HG03442 (cell line): Measurements from ENCODE around the gene PIK3AP1.
"Not testable (repeated sequence)": the region's sequence is repeated elsewhere in the genome, so short reads cannot be mapped to it uniquely, and the experiment has no call there.

ENCODE experiments used
- ATAC-seq: cut with Tn5 transposase; IDR thresholded peaks from one replicate; pipeline ENCODE4 v1.9.1; 2021; ENCODE audit warnings: mild to moderate bottlenecking, moderate library complexity; ENCODE audit not compliant: unreplicated experiment

PIK3AP1 gene

DNA sequence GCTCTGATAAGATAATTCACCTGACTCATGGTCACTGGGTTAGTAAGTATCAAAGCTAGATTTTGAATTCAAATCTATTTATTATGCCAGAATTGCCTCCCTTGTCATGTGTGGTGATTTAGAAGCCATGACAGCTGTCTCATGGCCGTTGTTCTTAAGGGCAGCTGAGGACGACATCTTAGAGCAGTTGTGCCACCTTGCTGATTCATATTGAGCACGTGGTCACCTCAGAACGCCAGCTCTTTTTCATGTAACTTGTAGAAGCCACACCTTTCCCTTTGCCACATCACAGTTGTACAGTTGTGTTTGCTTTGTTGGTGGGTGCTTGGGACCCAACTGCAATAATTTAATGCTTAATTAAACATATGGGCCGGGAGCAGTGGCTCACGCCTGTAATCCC is 4.3 kb upstream of the PIK3AP1 start:
- no peak for ATAC-seq

DNA sequence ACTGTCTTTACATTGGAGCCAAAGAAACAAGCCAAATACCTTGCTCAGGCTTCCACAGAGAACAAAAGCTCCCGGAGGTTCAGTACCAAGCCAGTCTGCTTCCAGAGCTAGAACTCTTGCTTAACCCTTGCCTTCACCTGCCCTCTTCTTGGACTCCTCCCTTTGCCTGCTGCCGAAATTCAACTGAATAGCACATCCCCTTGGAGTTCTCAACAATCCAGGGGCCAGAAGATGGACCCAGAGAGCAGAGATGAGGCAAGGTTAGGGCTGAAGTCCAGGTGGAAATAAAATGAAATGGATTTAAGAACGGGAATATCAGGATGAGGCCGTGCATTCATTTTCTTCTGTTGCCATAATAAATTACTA is 876 bp upstream of the PIK3AP1 start:
- ATAC-seq: no peak

DNA sequence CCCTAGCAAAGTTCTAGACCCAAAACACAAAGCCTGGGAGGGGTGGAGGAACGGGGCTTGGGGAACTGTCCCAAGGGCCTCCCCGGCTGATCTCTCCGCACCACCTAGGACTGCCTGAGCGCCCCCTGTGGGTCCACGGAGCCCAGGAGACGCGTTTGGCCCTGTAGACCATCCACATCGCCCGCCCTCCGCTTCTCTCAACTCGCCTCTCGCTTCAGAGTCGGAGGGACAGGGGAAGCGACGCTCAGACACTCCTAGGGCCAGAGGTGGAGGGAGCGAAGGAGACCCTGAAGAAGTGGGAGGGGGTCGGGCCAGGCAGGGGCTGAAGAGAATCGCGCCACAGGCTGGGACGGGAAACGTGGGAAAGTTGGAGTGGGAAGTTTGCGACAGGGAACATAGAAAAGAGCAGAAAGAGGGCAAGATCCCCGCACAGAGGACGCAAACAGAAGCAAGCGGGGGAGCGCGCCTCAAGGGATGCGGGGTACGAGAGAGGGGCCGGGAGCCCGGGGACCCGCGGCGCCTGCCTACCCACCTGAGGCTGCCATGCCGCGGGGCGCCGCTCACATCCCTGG is 378 bp downstream of the PIK3AP1 start:
- ATAC-seq: peak; percentile 56

DNA sequence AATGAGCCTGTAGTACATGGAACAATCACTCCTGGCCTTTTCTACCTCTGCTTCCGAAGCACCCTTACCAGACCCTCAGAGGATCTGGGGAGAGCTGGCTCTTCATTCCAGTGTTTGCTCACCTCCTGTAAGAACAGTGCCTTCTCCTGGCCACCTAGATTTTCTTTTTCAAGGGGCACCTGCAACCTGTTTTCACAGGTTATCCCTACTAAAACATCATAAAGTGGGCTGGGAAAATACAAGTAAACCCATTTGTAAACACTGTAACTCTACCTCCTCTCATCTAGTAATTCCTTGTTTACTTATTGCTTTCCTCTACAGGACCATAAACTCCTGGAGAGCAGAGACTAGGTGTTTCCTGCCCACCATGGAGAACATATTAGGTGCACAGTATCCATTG is 1.1 kb downstream of the PIK3AP1 start:
- ATAC-seq: no peak

GRCh38 chr10:96718304-96718990 is 1.9 kb downstream of the PIK3AP1 start:
- no peak for ATAC-seq

DNA sequence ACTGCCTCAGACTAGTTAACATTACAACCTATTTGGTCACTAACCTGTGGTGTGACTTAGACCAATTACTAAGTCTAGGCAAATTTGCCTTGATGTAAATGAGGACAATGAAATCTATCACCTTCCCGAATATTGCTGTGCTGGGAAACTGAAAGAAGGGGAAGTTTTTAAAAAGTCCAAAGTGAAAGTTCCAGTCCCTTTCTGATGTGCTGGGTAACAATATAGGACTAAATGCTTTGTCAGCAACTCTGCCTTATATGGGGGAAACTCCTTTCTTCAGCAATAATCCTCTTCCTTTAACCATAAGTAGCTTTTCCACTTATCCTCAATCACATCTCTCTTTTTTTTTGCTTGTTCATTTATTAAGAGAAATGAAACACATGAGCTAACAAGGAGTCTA is 3.9 kb downstream of the PIK3AP1 start:
- ATAC-seq: no peak

GRCh38 chr10:96714746-96715255 is 5.5 kb downstream of the PIK3AP1 start:
- ATAC-seq: no peak

DNA sequence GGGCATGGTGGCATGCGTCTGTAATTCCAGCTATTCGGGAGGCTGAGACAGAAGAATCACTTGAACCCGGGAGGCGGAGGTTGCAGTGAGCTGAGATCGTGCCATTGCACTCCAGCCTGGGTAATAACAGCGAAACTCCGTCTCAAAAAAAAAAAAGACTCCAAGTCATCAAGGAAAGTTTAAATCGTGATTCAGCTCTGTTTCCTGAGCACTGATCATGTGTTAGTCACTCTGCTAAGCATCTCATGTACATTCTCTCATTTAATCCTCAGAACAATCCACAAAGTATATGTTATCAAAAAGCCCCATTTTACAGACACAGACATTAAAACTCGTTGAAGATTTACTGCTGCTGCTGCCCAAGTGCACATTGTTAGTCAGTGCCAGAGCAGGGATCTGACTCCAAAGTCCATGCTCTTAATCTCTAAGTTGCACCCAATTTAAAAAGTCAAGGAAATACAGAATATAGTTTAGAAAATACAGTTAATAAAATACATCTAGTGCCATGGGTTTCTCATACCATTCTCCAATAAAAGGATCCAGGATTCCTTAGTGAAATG is 6.2 kb downstream of the PIK3AP1 start:
- no peak for ATAC-seq

- ATAC-seq: no peak
Measured at GRCh38 chr10:96712662-96713271, 7.5 kb downstream of the PIK3AP1 start.

DNA sequence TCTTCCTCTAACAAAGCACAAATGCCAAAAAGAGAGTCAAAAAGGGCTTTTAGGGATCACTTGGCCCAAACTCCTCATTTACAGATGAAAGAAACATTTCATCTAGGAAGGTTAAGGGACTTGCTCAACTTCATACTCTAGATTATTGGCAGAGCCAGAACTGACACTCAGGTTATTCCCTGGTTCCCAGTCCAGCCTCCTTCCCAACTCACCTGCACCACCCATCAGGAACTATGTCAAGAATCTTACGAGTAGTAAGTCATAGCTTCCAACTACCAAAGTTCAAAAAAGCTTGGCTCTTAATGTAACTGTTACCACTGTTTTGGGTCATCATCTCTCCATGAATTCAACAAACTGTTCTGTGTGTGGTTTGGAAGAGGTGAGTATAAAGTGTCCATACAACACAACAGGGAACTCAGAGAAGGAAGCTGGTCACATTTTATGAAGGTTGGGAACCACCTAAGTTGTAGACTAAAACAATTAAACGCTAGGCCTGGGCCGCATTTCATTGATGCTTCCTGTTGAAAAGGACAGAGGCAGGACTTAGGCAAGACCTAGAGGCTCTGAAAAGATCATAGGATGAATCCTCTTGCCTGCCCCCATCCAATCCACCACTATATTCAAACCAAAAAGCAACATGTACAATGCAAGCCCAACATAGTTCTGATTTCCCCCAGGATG is 9.1 kb downstream of the PIK3AP1 start:
- ATAC-seq: no peak

DNA sequence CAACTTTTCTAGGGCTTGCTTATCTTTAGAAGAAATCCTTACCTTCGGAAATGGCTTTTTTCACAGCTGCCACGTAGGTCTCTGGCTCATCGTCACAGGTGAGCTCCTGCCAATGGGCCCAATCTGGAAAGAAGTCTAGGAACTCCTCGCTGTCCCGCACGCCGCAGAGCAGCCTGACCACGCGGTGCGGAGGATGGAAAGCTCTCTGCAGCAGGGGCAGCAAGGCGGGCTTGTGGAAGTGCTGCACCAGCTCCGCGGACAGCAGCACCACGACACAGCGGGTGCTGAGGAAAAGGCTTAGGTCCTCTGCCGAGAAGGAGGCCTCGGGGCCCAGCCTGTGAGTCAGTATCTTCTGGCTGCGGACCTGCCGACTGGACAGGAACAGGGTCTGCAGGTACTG is 10.8 kb downstream of the PIK3AP1 start:
- no peak for ATAC-seq

DNA sequence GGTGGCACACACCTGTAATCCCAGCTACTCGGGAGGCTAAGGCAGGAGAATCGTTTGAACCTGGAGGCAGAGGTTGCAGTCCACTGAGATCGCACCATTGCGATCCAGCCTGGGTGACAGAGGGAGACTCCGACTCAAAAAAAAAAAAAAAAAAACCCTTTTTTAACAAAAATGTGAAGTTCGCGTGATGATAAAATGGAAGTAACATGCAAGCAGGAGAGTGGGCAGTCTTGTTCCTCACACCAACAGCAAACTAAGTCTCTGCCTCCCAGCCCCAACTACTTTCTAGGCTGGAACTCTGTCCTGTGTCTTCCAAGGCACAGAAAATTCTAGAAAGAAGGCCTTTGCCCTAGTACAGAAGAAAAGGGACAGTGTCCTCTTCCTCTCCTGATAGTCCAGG is 11.3 kb downstream of the PIK3AP1 start:
- ATAC-seq: no peak

GRCh38 chr10:96708456-96708855 is 11.9 kb downstream of the PIK3AP1 start:
- no peak for ATAC-seq

DNA sequence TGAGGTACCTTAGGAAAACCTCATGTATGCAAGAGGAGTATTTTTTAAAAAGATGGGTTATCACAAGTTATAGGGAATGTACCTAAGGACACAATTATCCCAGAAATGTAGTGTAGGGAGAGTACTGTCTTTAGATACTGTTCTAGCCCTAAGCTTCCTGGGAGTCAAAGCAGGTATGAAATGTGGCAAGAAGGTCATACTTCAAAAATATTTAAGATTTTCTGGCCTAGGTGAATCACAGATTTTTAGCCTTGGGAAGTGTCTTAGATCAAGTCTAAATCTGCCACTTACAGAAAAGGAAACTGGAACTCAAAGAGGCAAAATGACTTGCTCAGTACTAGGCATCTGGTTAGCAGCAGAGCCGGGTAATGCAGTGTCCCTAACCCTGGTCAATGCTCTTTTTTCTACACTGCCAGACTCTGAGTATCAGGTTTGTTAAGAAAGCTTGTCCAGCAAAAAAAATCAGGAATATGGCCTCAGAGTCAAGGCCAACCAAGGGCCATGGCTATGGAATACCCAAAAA is 13.9 kb downstream of the PIK3AP1 start:
- peak; percentile 42 for ATAC-seq

DNA sequence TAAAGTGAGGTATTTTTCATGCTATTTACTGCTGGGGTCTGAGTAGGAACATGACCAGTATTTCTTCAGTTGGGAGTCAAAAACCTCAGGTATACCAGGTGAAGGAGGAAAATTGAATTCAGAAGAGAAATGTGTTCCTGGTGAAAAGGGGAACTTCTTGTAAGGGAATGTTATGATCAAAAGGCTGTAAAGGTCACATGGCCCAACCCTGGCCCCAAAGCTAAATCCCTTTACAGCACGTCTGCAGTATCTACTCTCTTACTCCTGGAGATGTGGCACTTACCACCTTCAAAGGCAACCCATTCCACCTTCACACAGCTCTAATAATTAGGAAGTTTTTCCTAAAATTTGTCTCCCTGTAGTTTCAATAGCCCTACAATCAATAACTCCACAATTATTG is 15.2 kb downstream of the PIK3AP1 start:
- no peak for ATAC-seq

DNA sequence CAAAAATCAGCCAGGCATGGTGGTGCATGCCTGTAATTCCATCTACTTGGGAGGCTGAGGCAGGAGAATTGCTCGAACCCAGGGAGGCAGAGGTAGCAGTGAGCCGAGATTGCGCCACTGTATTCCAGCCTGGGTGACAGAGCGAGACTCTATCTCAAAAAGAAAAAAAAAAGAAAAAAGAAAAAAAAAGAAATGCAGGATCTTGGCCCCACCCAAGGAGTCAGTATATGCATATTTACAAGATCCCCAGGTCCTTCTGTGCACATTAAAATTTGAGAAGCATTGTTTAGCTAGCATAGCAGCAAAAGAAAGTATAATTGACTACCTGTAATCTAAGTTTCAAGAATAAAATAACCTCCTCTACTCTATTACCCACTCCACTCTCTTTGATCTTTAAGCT is 15.8 kb downstream of the PIK3AP1 start:
- ATAC-seq: no peak

- no peak for ATAC-seq
Measured at GRCh38 chr10:96703358-96703757, 17.0 kb downstream of the PIK3AP1 start.

DNA sequence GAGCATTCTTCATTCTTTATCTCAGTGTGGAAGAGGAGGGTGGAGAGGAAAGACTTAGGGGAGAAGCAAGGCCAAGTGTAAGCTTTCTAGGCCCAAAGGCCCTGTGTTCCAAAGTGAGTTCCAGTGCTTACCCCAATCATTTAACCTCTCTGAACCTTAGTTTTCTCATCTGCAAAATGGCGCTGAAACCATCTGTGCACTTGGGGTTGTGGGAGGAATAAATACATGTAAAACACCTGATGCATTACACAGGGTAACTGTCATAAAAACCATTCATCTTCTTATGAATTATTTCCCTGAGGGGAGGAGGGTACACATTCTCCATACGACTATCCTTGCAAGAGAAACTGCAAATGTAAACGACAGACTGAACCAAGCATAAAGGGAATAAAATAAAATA is 19.0 kb downstream of the PIK3AP1 start:
- no peak for ATAC-seq

- ATAC-seq: peak; percentile 71
Measured at GRCh38 chr10:96700374-96701099, 19.8 kb downstream of the PIK3AP1 start.

GRCh38 chr10:96699613-96700012 is 20.7 kb downstream of the PIK3AP1 start:
- ATAC-seq: no peak

DNA sequence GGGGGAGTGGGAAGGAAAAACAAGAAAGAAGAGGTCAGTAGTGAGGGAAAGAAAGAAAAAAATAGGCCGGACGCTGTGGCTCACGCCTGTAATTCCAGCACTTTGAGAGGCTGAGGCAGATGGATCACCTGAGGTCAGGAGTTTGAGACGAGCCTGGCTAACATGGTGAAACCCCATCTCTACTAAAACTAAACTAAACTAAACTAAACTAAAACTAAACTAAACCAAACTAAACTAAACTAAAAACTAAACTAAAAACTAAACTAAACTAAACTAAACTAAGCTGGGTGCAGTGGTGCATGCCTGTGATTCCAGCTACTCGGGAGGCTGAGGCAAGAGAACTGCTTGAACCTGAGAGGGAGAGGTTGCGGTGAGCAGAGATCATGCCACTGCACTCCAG is 22.0 kb downstream of the PIK3AP1 start:
- not testable (repeated sequence) for ATAC-seq
